HG03520 (cell line): ENCODE results near the gene MSMO1.
"Not testable (repeated sequence)": the region's sequence is repeated elsewhere in the genome, so short reads cannot be mapped to it uniquely, and the experiment has no call there.

Source experiments
- ATAC-seq: cut with Tn5 transposase; IDR thresholded peaks from one replicate; pipeline ENCODE4 v1.9.1; 2021; ENCODE audit warnings: mild to moderate bottlenecking, moderate library complexity; ENCODE audit not compliant: unreplicated experiment

MSMO1 gene

GRCh38 chr4:165324236-165324917 lies 3.1 kb upstream of the MSMO1 start:
- no peak for ATAC-seq

- no peak for ATAC-seq
These were observed 2.6 kb upstream of the MSMO1 start for GRCh38 chr4:165324918-165325304.

GRCh38 chr4:165325732-165326512 lies 1.5 kb upstream of the MSMO1 start:
- ATAC-seq: no peak

DNA sequence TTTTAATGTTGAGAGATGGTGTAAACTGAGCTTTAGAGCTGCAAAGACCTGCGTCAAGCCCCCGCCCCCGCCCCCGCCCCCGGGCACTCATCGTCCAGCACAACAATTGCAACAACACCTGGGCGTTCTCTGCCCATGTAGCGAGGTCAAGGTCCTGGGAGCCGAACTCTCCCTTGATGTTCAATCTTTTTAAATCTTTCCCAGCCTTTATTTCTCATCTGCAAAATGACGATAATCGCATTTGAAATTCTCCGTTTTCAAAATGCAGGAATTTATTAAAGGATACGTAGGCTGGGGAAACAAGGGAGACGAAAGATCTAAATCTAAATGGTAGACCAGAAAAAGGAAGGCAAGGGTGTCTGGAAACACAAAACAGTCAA lies 648 bp upstream of the MSMO1 start:
- peak; percentile 0 for ATAC-seq

DNA sequence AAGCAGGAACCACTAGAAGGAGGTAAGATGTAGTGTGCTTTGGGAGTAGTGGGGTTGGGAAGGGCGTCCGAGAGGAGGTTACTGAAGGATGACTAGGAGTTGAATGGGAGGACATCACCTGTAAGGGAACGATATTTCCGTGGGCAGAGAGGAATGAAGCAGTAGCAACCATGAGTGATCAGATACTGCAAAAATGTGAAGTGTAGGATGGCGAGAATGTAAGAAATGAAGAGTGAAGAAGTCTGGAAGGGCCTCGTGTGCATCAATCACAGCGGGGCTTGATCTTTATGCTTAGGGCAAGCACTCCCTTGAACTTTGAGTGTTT lies 594 bp downstream of the MSMO1 start:
- no peak for ATAC-seq

DNA sequence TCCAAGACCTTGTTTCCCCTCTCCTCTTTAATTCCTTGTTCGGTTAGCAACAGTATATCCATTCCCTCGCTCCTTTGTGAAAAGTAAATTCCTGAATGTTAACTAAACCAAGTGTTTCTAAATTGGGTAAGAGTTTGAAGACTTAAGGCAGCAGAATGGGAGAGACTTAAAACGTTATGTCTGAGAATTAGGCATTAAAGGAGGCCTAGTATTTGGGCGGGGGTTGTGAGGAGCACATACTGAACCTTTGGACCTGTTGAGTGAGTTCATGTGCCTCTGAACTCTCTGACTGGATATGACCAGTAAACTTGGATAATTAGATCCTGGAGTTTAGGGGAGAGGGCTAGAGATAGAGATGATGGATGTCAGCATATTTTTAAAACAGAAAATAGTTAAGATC lies 1.2 kb downstream of the MSMO1 start:
- ATAC-seq: no peak

GRCh38 chr4:165330071-165330470 lies 2.6 kb downstream of the MSMO1 start:
- ATAC-seq: no peak

DNA sequence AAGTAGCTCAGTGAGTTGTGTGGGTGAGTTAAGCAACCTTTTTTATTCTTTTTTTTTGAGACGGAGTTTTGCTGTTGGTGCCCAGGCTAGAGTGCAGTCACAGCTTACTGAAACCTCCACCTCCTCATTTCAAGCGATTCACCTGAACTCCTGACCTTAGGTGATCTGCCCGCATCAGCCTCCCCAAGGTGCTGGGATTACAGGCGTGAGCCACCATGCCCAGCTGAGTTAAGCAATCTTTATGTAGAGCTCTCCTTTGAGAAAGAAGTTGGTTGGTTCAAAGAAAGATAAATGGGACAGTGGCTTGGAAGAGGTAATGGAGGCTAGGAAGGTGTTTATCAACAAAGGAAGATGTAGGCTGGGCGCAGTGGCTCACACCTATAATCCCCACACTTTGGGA lies 3.2 kb downstream of the MSMO1 start:
- no peak for ATAC-seq

DNA sequence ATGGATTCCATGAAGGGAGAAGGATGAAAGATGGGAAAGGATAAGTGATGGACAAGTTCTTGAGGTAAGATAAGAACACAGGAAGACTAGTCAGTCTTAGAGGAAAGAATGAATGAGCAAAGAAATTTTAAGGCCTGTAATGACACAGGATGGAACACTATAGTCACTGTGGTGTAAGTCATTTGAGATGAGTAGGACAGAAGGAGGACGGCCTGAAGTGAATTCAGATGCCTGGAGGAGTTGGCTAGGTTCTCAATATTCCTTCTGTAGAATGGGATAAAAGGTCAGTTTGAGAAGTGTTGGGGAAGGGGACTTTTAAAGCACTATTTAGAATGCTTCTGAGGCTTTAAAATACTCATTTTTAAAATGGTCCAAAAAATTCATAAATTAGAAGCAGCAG lies 3.9 kb downstream of the MSMO1 start:
- no peak for ATAC-seq

- no peak for ATAC-seq
These were observed 4.4 kb downstream of the MSMO1 start for GRCh38 chr4:165331823-165332222.

- no peak for ATAC-seq
These were observed 5.0 kb downstream of the MSMO1 start for GRCh38 chr4:165332502-165332901.

DNA sequence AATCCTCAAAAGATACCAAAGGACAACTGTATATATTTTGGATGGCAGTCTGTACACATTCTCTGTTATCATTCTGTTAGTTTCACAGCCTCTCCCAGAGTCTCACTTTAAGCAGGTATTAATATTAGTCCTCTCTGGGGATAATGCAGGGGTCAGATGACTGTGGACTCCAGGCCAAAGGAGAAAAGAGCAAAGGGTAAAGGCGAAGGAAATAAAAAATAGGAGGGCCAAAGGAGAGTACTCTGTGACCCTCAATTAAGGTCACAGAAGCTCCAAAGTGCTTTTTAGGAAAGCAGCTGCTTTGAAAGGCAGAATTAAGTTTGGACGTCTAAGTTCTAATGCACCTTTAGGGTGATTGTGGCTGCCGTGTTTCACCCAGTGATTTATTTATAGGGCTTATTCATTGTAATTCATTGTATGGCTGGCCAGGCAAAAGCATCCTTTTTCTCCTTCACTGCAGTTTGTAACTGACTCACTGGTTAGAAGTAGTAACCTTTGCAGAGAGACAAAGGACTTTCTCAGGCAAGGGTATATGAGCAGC lies 7.8 kb downstream of the MSMO1 start:
- no peak for ATAC-seq

DNA sequence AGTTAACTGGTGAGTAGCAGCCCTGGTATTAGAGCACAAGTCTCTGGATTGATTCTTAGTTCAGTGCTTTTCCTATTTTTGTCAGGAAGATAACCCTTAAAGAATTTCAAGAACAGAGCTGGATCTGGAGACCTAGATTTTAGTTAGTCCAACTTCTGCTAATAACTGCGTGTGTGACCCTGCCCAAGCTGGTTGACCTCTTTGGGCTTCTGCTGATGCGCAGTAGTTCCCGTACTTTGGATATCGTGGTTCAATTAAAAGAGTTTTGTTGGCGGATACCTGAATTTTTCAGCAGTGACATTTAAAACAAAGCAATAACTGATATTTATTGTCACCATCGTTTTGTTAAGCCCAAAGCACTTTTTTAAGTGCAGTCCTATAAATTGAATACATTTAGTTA lies 9.3 kb downstream of the MSMO1 start:
- no peak for ATAC-seq

DNA sequence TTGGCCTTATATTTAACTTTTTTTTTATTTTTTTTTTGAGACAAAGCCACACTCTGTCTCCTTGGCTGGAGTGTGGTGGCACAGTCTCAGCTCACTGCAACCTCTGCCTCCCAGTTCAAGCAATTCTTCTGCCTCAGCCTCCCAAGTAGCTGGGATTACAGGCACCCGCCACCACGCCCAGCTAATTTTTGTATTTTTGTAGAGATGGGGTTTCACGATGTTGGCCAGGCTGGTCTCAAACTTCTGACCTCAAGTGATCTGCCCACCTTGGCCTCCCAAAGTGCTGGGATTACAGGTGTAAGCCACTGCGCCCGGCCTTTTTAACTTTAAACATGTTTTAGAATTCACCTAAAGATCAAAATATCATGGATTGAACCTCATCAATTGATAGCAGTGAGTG lies 14.9 kb downstream of the MSMO1 start:
- not testable (repeated sequence) for ATAC-seq

- no peak for ATAC-seq
These were observed 16.1 kb downstream of the MSMO1 start for GRCh38 chr4:165343353-165344191.

DNA sequence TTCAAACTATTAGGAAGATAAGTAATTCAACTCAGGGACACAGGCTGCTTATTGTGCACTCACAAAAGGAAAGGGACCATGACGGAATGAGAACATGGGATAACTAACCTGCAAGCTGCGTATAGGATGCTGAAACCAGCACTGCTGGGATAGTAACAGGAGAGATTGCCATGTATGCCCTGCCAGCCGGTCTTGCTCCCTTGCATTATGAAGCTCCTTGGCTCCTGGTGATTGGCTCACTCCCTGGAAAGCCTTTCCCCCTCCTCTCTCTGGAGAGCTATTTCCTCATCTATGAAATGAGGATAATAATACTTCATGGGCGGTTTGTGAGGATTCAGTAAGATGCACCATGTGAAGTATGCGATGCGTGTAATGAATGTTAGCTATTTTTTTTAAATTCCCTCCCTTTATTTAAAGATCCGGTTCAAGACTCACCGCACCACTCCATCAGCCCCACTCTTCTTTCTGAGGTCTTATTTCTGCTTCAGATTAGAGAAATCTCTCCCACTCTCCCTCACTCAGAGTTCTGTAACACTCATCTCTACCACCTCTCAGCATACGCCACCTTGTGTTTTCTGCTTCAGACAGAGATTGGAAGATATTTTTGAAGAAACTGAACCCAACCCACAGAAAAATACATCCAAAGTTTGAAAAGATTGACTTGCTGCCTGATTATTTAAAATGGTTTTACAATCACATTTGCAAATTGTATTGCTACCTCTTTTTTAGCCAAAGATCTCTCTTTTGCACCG lies 18.4 kb downstream of the MSMO1 start:
- ATAC-seq: no peak

GRCh38 chr4:165347647-165348569 lies 20.4 kb downstream of the MSMO1 start:
- ATAC-seq: no peak

DNA sequence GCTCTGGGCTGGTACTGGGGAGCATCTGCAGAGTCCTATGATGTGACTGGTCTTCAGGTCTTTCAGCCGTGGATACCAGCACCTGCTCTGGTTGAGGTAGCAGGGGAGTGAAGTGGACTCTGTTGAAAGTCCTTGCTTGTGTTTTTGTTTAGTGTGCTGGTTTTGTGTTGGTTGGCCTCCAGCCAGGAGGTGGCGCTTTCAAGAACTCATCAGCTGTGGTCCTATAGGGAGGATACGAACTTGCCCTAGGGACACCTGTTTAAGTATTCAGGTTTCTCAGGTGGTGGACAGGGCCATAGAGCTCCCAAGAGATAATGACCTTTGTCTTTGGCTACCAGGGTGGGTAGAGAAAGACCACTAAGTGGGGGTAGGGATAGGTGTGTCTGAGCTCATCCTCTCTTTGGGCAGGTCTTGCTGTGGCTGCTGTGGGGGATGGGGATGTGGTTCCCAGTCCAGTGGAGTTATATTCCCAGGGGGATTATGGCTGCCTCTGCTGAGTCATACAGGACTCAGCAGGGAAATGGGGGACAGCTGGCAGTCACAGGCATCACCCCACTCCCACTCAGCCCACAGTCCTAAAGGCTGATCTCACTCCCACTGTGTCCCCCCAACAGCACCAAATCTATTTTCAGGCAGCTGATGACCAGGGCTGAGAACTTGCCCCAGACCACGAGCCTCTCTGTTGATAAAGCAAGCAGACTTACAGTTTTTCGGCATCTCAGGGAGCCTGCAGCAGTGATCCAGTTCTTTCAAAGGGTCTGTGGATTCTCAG lies 24.1 kb downstream of the MSMO1 start:
- no peak for ATAC-seq

- peak; percentile 58 for ATAC-seq
These were observed 28.4 kb downstream of the MSMO1 start for GRCh38 chr4:165355900-165356300.
